Hepatocyte (in vitro differentiated cells): ENCODE results near the gene BTG1.

Experiments used
- CTCF ChIP-seq: fragments of 200-600 bp; sonication (generic); IDR thresholded peaks from 2 replicates; pipeline ENCODE4 v1.5.1; 2016; ENCODE audit warnings: antibody characterized with exemption, mild to moderate bottlenecking; ENCODE audit not compliant: poor library complexity
- EZH2 ChIP-seq: fragments of 200-600 bp; sonication (generic); IDR thresholded peaks from 2 replicates; pipeline ENCODE4 v1.6.1; 2016; ENCODE audit warnings: antibody characterized with exemption, mild to moderate bottlenecking, borderline replicate concordance

- TF ChIP-seq CTCF (no peak), EZH2 (no peak)
Measured at GRCh38 chr12:92193846-92194245, 48.2 kb upstream of the BTG1 start.
